Measurements from ENCODE around the gene CACNA1G.
A peak's percentile ranks its signal among the peaks of the same experiment; 100 is the strongest.

CACNA1G gene

GRCh38 chr17:50550661-50551432, 9.7 kb upstream of the CACNA1G start:
- Histone ChIP-seq H3K9ac (ENCODE audit: low read depth, low read length) (no peak overlapping the region), H3K9me3 (ENCODE audit: insufficient read depth, low read depth, low read length) (no peaks in the 10 kb centered on the region), H3K27me3 (ENCODE audit: insufficient read depth, low read length) (0 out of 2 replicates have a peak, but pooled peaks cover under 1% of the 10 kb centered on the region), H3K4me1 (ENCODE audit: insufficient read depth, low read length) (peaks cover 3% of the 10 kb centered on the region; the same call in 1 of the 2 replicates), H3K27ac (ENCODE audit: low read length) (no peak overlapping the region), H3K4me3 (ENCODE audit: low read length) (no peak overlapping the region), H3K36me3 (ENCODE audit: insufficient read depth, low read depth, low read length) (no peaks in the 10 kb centered on the region)

- Histone ChIP-seq H3K9ac (ENCODE audit: low read depth, low read length) (no peak overlapping the region), H3K27ac (ENCODE audit: low read length) (no peak overlapping the region), H3K27me3 (ENCODE audit: insufficient read depth, low read length) (peaks cover 6% of the 10 kb centered on the region; the same call in 1 of the 2 replicates), H3K4me3 (ENCODE audit: low read length) (no peak overlapping the region), H3K9me3 (ENCODE audit: insufficient read depth, low read depth, low read length) (no peaks in the 10 kb centered on the region), H3K36me3 (ENCODE audit: insufficient read depth, low read depth, low read length) (no peaks in the 10 kb centered on the region), H3K4me1 (ENCODE audit: insufficient read depth, low read length) (peaks cover 3% of the 10 kb centered on the region; the same call in 1 of the 2 replicates)
Measured at GRCh38 chr17:50551433-50551815, 9.1 kb upstream of the CACNA1G start.

- no peaks in the 10 kb centered on the region for H3K9me3 ChIP-seq (ENCODE audit: insufficient read depth, low read depth, low read length)
- no peak overlapping the region for H3K9ac ChIP-seq (ENCODE audit: low read depth, low read length)
- no peak overlapping the region for H3K4me3 ChIP-seq (ENCODE audit: low read length)
- no peak overlapping the region for H3K27ac ChIP-seq (ENCODE audit: low read length)
- H3K27me3 ChIP-seq (ENCODE audit: insufficient read depth, low read length) = peaks cover 10% of the 10 kb centered on the region
- H3K4me1 ChIP-seq (ENCODE audit: insufficient read depth, low read length) = peaks cover 3% of the 10 kb centered on the region; the same call in 1 of the 2 replicates
- H3K36me3 ChIP-seq (ENCODE audit: insufficient read depth, low read depth, low read length) = no peaks in the 10 kb centered on the region
Measured at GRCh38 chr17:50551884-50552283, 8.6 kb upstream of the CACNA1G start.

GRCh38 chr17:50554201-50554600, 6.3 kb upstream of the CACNA1G start:
- no peak overlapping the region for H3K9ac ChIP-seq (ENCODE audit: low read depth, low read length)
- peaks cover 34% of the 10 kb centered on the region for H3K27me3 ChIP-seq (ENCODE audit: insufficient read depth, low read length)
- H3K27ac ChIP-seq (ENCODE audit: low read length) = no peak overlapping the region
- no peaks in the 10 kb centered on the region; the same call in 1 of the 2 replicates for H3K4me1 ChIP-seq (ENCODE audit: insufficient read depth, low read length)
- H3K4me3 ChIP-seq (ENCODE audit: low read length) = no peak overlapping the region
- H3K9me3 ChIP-seq (ENCODE audit: insufficient read depth, low read depth, low read length) = no peaks in the 10 kb centered on the region
- H3K36me3 ChIP-seq (ENCODE audit: insufficient read depth, low read depth, low read length) = no peaks in the 10 kb centered on the region

GRCh38 chr17:50556803-50557202, 3.7 kb upstream of the CACNA1G start:
- Histone ChIP-seq H3K4me1 (ENCODE audit: insufficient read depth, low read length) (peaks cover 4% of the 10 kb centered on the region; the same call in 1 of the 2 replicates), H3K9me3 (ENCODE audit: insufficient read depth, low read depth, low read length) (no peaks in the 10 kb centered on the region), H3K9ac (ENCODE audit: low read depth, low read length) (no peak overlapping the region), H3K4me3 (ENCODE audit: low read length) (no peak overlapping the region), H3K27ac (ENCODE audit: low read length) (no peak overlapping the region), H3K27me3 (ENCODE audit: insufficient read depth, low read length) (peaks cover 52% of the 10 kb centered on the region), H3K36me3 (ENCODE audit: insufficient read depth, low read depth, low read length) (no peaks in the 10 kb centered on the region)

GRCh38 chr17:50557630-50558029, 2.9 kb upstream of the CACNA1G start:
- Histone ChIP-seq H3K9me3 (ENCODE audit: insufficient read depth, low read depth, low read length) (no peaks in the 10 kb centered on the region), H3K4me3 (ENCODE audit: low read length) (no peak overlapping the region), H3K4me1 (ENCODE audit: insufficient read depth, low read length) (peaks cover 6% of the 10 kb centered on the region; the same call in 1 of the 2 replicates), H3K9ac (ENCODE audit: low read depth, low read length) (no peak overlapping the region), H3K27me3 (ENCODE audit: insufficient read depth, low read length) (peaks cover 60% of the 10 kb centered on the region), H3K27ac (ENCODE audit: low read length) (no peak overlapping the region), H3K36me3 (ENCODE audit: insufficient read depth, low read depth, low read length) (no peaks in the 10 kb centered on the region)

- Histone ChIP-seq H3K9me3 (ENCODE audit: insufficient read depth, low read depth, low read length) (no peaks in the 10 kb centered on the region), H3K36me3 (ENCODE audit: insufficient read depth, low read depth, low read length) (no peaks in the 10 kb centered on the region), H3K4me3 (ENCODE audit: low read length) (no peak overlapping the region), H3K27me3 (ENCODE audit: insufficient read depth, low read length) (peaks cover 65% of the 10 kb centered on the region), H3K9ac (ENCODE audit: low read depth, low read length) (no peak overlapping the region), H3K4me1 (ENCODE audit: insufficient read depth, low read length) (peaks cover 11% of the 10 kb centered on the region; the same call in 1 of the 2 replicates), H3K27ac (ENCODE audit: low read length) (no peak overlapping the region)
Measured at GRCh38 chr17:50558091-50558490, 2.4 kb upstream of the CACNA1G start.

GRCh38 chr17:50558581-50558940, 2.0 kb upstream of the CACNA1G start:
- Histone ChIP-seq H3K36me3 (ENCODE audit: insufficient read depth, low read depth, low read length) (no peaks in the 10 kb centered on the region), H3K27ac (ENCODE audit: low read length) (no peak overlapping the region), H3K9ac (ENCODE audit: low read depth, low read length) (no peak overlapping the region), H3K9me3 (ENCODE audit: insufficient read depth, low read depth, low read length) (no peaks in the 10 kb centered on the region), H3K4me1 (ENCODE audit: insufficient read depth, low read length) (peaks cover 11% of the 10 kb centered on the region; the same call in 1 of the 2 replicates), H3K4me3 (ENCODE audit: low read length) (peak overlapping the region; percentile 84; the same call in 1 of the 2 replicates), H3K27me3 (ENCODE audit: insufficient read depth, low read length) (peaks cover 70% of the 10 kb centered on the region)

GRCh38 chr17:50558941-50559614, 1.4 kb upstream of the CACNA1G start:
- Histone ChIP-seq H3K36me3 (ENCODE audit: insufficient read depth, low read depth, low read length) (no peaks in the 10 kb centered on the region), H3K9me3 (ENCODE audit: insufficient read depth, low read depth, low read length) (no peaks in the 10 kb centered on the region), H3K27ac (ENCODE audit: low read length) (no peak overlapping the region), H3K9ac (ENCODE audit: low read depth, low read length) (peak overlapping the region; percentile 51; the same call in 1 of the 2 replicates), H3K4me1 (ENCODE audit: insufficient read depth, low read length) (peaks cover 13% of the 10 kb centered on the region; the same call in 1 of the 2 replicates), H3K27me3 (ENCODE audit: insufficient read depth, low read length) (peaks cover 75% of the 10 kb centered on the region), H3K4me3 (ENCODE audit: low read length) (peak overlapping the region; percentile 84)

GRCh38 chr17:50559674-50560184, 786 bp upstream of the CACNA1G start:
- Histone ChIP-seq H3K9ac (ENCODE audit: low read depth, low read length) (peak overlapping the region; percentile 73; the same call in 1 of the 2 replicates), H3K9me3 (ENCODE audit: insufficient read depth, low read depth, low read length) (no peaks in the 10 kb centered on the region), H3K4me3 (ENCODE audit: low read length) (peak overlapping the region; percentile 84), H3K27me3 (ENCODE audit: insufficient read depth, low read length) (peaks cover 81% of the 10 kb centered on the region), H3K27ac (ENCODE audit: low read length) (no peak overlapping the region), H3K4me1 (ENCODE audit: insufficient read depth, low read length) (peaks cover 13% of the 10 kb centered on the region; the same call in 1 of the 2 replicates), H3K36me3 (ENCODE audit: insufficient read depth, low read depth, low read length) (no peaks in the 10 kb centered on the region)

GRCh38 chr17:50560931-50561745, 623 bp downstream of the CACNA1G start:
- Histone ChIP-seq H3K36me3 (ENCODE audit: insufficient read depth, low read depth, low read length) (no peaks in the 10 kb centered on the region), H3K27me3 (ENCODE audit: insufficient read depth, low read length) (peaks cover 93% of the 10 kb centered on the region), H3K4me3 (ENCODE audit: low read length) (peak overlapping the region; percentile 59; the same call in 1 of the 2 replicates), H3K9ac (ENCODE audit: low read depth, low read length) (no peak overlapping the region), H3K4me1 (ENCODE audit: insufficient read depth, low read length) (peaks cover 13% of the 10 kb centered on the region; the same call in 1 of the 2 replicates), H3K9me3 (ENCODE audit: insufficient read depth, low read depth, low read length) (no peaks in the 10 kb centered on the region), H3K27ac (ENCODE audit: low read length) (no peak overlapping the region)

All from iPS-20b (cell line).